NCI-H446 treated with DMSO at 0.1 percent for 48 hours (cell line): ENCODE measurements around the gene KIF18B.
A peak's percentile ranks its signal among the peaks of the same experiment; 100 is the strongest.

Source experiments
- DNase-seq: peaks from one replicate; lab custom pipeline; 2025; lab: John Stamatoyannopoulos, UW

The KIF18B gene

GRCh38 chr17:44918006-44918405, 29.6 kb downstream of the KIF18B start:
- no peak for DNase-seq

- DNase-seq, result no peak
These were observed 30.1 kb downstream of the KIF18B start for GRCh38 chr17:44917456-44917855.

- DNase-seq, result peak; percentile 91
These were observed 30.8 kb downstream of the KIF18B start for GRCh38 chr17:44916781-44917241.

- peak; percentile 65 for DNase-seq
These were observed 31.5 kb downstream of the KIF18B start for GRCh38 chr17:44915862-44916780.

- DNase-seq, result peak; percentile 60
These were observed 32.2 kb downstream of the KIF18B start, which contains the start of gene GFAP for GRCh38 chr17:44915321-44915726. Gene GFAP (minus strand): TSS chr17:44915500. CDS start chr17:44915486, 14 bp downstream.

- peak; percentile 60 for DNase-seq
These were observed 32.8 kb downstream of the KIF18B start for GRCh38 chr17:44914698-44915271.

GRCh38 chr17:44914148-44914547, 33.4 kb downstream of the KIF18B start:
- no peak for DNase-seq

- no peak for DNase-seq
These were observed 33.9 kb downstream of the KIF18B start for GRCh38 chr17:44913676-44914075.

GRCh38 chr17:44912763-44913544, 34.6 kb downstream of the KIF18B start:
- DNase-seq, result no peak

GRCh38 chr17:44911133-44912001, 36.2 kb downstream of the KIF18B start:
- no peak for DNase-seq

GRCh38 chr17:44910231-44911106, 37.1 kb downstream of the KIF18B start:
- no peak for DNase-seq

- no peak for DNase-seq
These were observed 37.9 kb downstream of the KIF18B start for GRCh38 chr17:44909681-44910144.

- no peak for DNase-seq
These were observed 38.7 kb downstream of the KIF18B start for GRCh38 chr17:44908761-44909326.

GRCh38 chr17:44907729-44908470, 39.7 kb downstream of the KIF18B start:
- no peak for DNase-seq

- DNase-seq, result no peak
These were observed 40.5 kb downstream of the KIF18B start for GRCh38 chr17:44906763-44907728.

GRCh38 chr17:44906010-44906646, 41.4 kb downstream of the KIF18B start:
- no peak for DNase-seq
